ENCODE results near the gene DBNDD1. TPM values are rescaled to one million over a fixed set of nuclear protein-coding genes. Genes with fewer than 3 reads are reported as not detected.

Gene DBNDD1
- total and polyA plus RNA-seq, 2 donors (not counting 1 experiment from before 2014, with no cell fraction given): 3.1 to 72.1 TPM

DNA sequence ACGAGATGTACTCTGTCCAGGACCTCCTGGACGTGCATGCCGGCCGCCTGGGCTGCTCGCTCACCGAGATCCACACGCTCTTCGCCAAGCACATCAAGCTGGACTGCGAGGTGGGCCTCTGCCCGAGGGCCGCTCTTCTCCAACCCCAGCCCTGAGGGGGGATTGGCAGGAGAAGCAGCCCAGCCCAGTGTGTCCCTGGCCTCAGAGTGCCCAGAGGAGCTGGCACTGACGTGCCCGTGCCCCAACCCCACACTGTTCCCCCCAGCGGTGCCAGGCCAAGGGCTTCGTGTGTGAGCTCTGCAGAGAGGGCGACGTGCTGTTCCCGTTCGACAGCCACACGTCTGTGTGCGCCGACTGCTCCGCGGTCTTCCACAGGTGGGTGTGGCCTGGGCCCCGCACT is 55.1 kb downstream of the DBNDD1 start:
- H3K27me3 ChIP-seq (replicated peaks in 1 of 4; ENCODE audit: control extremely low read depth in 1 of 4, control insufficient read depth in 3 of 4, insufficient read depth in 4 of 4, low read length in 3 of 4): no peaks in the 10 kb centered on the region
- no peaks in the 10 kb centered on the region for H3K9me3 ChIP-seq (ENCODE audit: control extremely low read depth in 1 of 3, control insufficient read depth in 2 of 3, insufficient read depth in 1 of 3, low read length in 2 of 3)
- peaks cover 0 to 52% of the 10 kb centered on the region in 2 experiments for H3K36me3 ChIP-seq (replicated peaks in 1 of 2; ENCODE audit: control extremely low read depth in 1 of 2, control insufficient read depth in 1 of 2, extremely low read depth in 1 of 2, insufficient read depth in 2 of 2, low read length in 1 of 2)
- H3K4me2 ChIP-seq (replicated peaks; ENCODE audit: low read depth, low read length, poor library complexity, severe bottlenecking): no peak overlapping the region
- intact Hi-C loops (cut with micrococcal nuclease): no loop called here
- peaks cover 3% of the 10 kb centered on the region for H3K4me1 Mint-ChIP-seq
- CTCF ChIA-PET: interaction anchor here (0.9 kb wide), 1 partner anchor 47 kb away, joined by 3 read pairs; no protein-coding TSS in a partner anchor
- H3K27me3 Mint-ChIP-seq: no peaks in the 10 kb centered on the region
- no peaks in the 10 kb centered on the region for H3K9me3 Mint-ChIP-seq (ENCODE audit: insufficient read depth)
- WGBS (ENCODE audit: insufficient coverage): 97% methylated on average over 25 of the region's 25 CpGs
- no peak for ATAC-seq (ENCODE audit: low read depth)
- no peak for DNase-seq
- H2AFZ ChIP-seq (ENCODE audit: insufficient read depth, low read depth, low read length, poor library complexity, severe bottlenecking): no peak overlapping the region
- TF ChIP-seq EZH2 (IDR thresholded peaks at IDR 0.05; ENCODE audit: borderline replicate concordance, insufficient read depth, low read depth, low read length, poor library complexity, severe bottlenecking): no peak
- TF ChIP-seq, protein P1, sequence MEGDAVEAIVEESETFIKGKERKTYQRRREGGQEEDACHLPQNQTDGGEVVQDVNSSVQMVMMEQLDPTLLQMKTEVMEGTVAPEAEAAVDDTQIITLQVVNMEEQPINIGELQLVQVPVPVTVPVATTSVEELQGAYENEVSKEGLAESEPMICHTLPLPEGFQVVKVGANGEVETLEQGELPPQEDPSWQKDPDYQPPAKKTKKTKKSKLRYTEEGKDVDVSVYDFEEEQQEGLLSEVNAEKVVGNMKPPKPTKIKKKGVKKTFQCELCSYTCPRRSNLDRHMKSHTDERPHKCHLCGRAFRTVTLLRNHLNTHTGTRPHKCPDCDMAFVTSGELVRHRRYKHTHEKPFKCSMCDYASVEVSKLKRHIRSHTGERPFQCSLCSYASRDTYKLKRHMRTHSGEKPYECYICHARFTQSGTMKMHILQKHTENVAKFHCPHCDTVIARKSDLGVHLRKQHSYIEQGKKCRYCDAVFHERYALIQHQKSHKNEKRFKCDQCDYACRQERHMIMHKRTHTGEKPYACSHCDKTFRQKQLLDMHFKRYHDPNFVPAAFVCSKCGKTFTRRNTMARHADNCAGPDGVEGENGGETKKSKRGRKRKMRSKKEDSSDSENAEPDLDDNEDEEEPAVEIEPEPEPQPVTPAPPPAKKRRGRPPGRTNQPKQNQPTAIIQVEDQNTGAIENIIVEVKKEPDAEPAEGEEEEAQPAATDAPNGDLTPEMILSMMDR (IDR thresholded peaks at IDR 0.05): no peak
- no peak overlapping the region for H3K4me3 Mint-ChIP-seq
- no peak overlapping the region for H3K4me3 ChIP-seq (ENCODE audit: control extremely low read depth in 1 of 5, extremely low read depth in 1 of 5, insufficient read depth in 1 of 5, low read depth in 2 of 5, low read length in 4 of 5)
- H3K27ac Mint-ChIP-seq: no peak overlapping the region
- no peak overlapping the region for H3K9ac ChIP-seq (ENCODE audit: low read length)
- H4K20me1 ChIP-seq (ENCODE audit: control insufficient read depth, insufficient read depth, low read length, poor library complexity, severe bottlenecking): peaks cover 39% of the 10 kb centered on the region
- H3K4me1 ChIP-seq (ENCODE audit: control insufficient read depth in 2 of 2, insufficient read depth in 2 of 2, low read length in 2 of 2): no peaks in the 10 kb centered on the region
- no peak overlapping the region for H3K27ac ChIP-seq (ENCODE audit: low read length in 2 of 2)
- POLR2A ChIA-PET: no interaction called here
- H3K79me2 ChIP-seq (ENCODE audit: control insufficient read depth, insufficient read depth, low read length): peaks cover 7% of the 10 kb centered on the region

DNA sequence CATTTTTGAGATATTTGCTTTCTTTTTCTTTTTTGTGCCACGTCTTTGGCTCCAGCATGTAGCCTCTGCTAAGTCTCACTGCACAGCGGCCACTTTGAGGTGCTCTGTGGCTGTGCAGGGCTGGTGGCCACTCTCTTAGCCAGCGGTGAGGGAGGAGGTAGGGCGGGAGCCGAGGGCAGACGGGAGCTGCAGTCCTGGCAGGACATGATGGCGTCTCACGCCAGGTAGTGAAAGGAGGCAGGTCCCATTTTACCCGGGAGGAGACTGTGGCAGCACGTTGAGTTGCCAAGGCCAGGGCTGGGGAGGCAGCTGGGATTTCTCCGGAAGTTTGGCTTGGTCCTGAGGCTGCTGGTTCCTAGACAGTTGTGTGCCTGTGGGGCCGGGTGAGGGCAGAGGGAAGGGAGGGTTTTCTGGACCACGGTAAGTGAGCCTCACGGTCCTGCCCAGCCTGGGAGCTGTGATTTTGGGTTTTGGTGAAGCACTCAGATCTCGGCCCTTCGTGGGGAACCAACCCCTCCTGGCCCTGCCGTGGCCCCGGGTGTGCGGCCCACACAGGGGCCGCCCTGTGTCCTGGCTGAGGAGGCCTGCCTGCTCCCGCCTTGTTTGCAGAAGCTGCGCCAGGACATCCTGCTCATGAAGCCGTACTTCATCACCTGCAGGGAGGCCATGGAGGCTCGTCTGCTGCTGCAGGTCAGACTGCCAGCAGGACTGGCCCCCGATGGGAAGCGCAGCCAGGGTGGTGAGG is 56.3 kb downstream of the DBNDD1 start:
- no peak overlapping the region for H3K4me3 ChIP-seq (ENCODE audit: control extremely low read depth in 1 of 5, extremely low read depth in 1 of 5, insufficient read depth in 1 of 5, low read depth in 2 of 5, low read length in 4 of 5)
- DNase-seq (no peak), ATAC-seq (ENCODE audit: low read depth) (no peak)
- peaks cover 0 to 64% of the 10 kb centered on the region in 2 experiments for H3K36me3 ChIP-seq (replicated peaks in 1 of 2; ENCODE audit: control extremely low read depth in 1 of 2, control insufficient read depth in 1 of 2, extremely low read depth in 1 of 2, insufficient read depth in 2 of 2, low read length in 1 of 2)
- TF ChIP-seq EZH2 (IDR thresholded peaks at IDR 0.05; ENCODE audit: borderline replicate concordance, insufficient read depth, low read depth, low read length, poor library complexity, severe bottlenecking): no peak
- TF ChIP-seq, protein P1 (IDR thresholded peaks at IDR 0.05): no peak
- no peaks in the 10 kb centered on the region for H3K9me3 Mint-ChIP-seq (ENCODE audit: insufficient read depth)
- no peak overlapping the region for H3K27ac ChIP-seq (ENCODE audit: low read length in 2 of 2)
- H3K4me1 ChIP-seq (ENCODE audit: control insufficient read depth in 2 of 2, insufficient read depth in 2 of 2, low read length in 2 of 2): peaks cover 4% of the 10 kb centered on the region in 2 donors
- POLR2A ChIA-PET: no interaction called here
- no peak overlapping the region for H3K27ac Mint-ChIP-seq
- 96% methylated on average over 24 of the region's 26 CpGs for WGBS (ENCODE audit: insufficient coverage)
- H3K27me3 ChIP-seq (replicated peaks in 1 of 4; ENCODE audit: control extremely low read depth in 1 of 4, control insufficient read depth in 3 of 4, insufficient read depth in 4 of 4, low read length in 3 of 4): no peaks in the 10 kb centered on the region
- intact Hi-C loops (cut with micrococcal nuclease): no loop called here
- CTCF ChIA-PET: no interaction called here
- peaks cover 49% of the 10 kb centered on the region for H4K20me1 ChIP-seq (ENCODE audit: control insufficient read depth, insufficient read depth, low read length, poor library complexity, severe bottlenecking)
- H2AFZ ChIP-seq (ENCODE audit: insufficient read depth, low read depth, low read length, poor library complexity, severe bottlenecking): no peak overlapping the region
- no peak overlapping the region for H3K4me3 Mint-ChIP-seq
- no peaks in the 10 kb centered on the region for H3K9me3 ChIP-seq (ENCODE audit: control extremely low read depth in 1 of 3, control insufficient read depth in 2 of 3, insufficient read depth in 1 of 3, low read length in 2 of 3)
- peaks cover 20% of the 10 kb centered on the region for H3K79me2 ChIP-seq (ENCODE audit: control insufficient read depth, insufficient read depth, low read length)
- peaks cover 10% of the 10 kb centered on the region for H3K4me1 Mint-ChIP-seq
- no peaks in the 10 kb centered on the region for H3K27me3 Mint-ChIP-seq
- no peak overlapping the region for H3K9ac ChIP-seq (ENCODE audit: low read length)
- no peak overlapping the region for H3K4me2 ChIP-seq (replicated peaks; ENCODE audit: low read depth, low read length, poor library complexity, severe bottlenecking)
